LNCaP clone FGC (cell line): ENCODE results near the gene ITGB5.

Source experiments
- DNase-seq: peaks from one replicate; pipeline ENCODE4 v3.0.0-alpha.2; 2011; ENCODE audit warnings: low read depth
- H3K4me3 ChIP-seq: 2 replicates; pipeline ENCODE4 v1.5.1; 2011; ENCODE audit warnings: mild to moderate bottlenecking, low read depth, low read length, control low read depth
- CTCF ChIP-seq: IDR thresholded peaks from 2 replicates; pipeline ENCODE4 v1.5.1; 2012; ENCODE audit warnings: mild to moderate bottlenecking; ENCODE audit not compliant: control insufficient read depth, insufficient read depth; ENCODE audit errors: extremely low read depth

The ITGB5 gene

GRCh38 chr3:124805671-124806070 lies 81.5 kb downstream of the ITGB5 start:
- no peak overlapping the region for H3K4me3 ChIP-seq
- no peak for DNase-seq
- no peak for TF ChIP-seq CTCF

GRCh38 chr3:124804875-124805274 lies 82.3 kb downstream of the ITGB5 start:
- TF ChIP-seq CTCF, result no peak
- DNase-seq, result no peak
- H3K4me3 ChIP-seq, result no peak overlapping the region

GRCh38 chr3:124802702-124803101 lies 84.5 kb downstream of the ITGB5 start:
- TF ChIP-seq CTCF, result no peak
- no peak for DNase-seq
- H3K4me3 ChIP-seq, result no peak overlapping the region

- TF ChIP-seq CTCF, result no peak
- DNase-seq, result no peak
- H3K4me3 ChIP-seq, result no peak overlapping the region
These were observed 85.0 kb downstream of the ITGB5 start for GRCh38 chr3:124802061-124802698.

- no peak for TF ChIP-seq CTCF
- H3K4me3 ChIP-seq, result no peak overlapping the region
- no peak for DNase-seq
These were observed 86.5 kb downstream of the ITGB5 start for GRCh38 chr3:124800511-124801258.

GRCh38 chr3:124800076-124800475 lies 87.1 kb downstream of the ITGB5 start:
- no peak for TF ChIP-seq CTCF
- no peak overlapping the region for H3K4me3 ChIP-seq
- no peak for DNase-seq
